Rectal smooth muscle tissue (tissue), 1 donor: ENCODE data around the gene VTI1A.
"Not testable (repeated sequence)": the region's sequence is repeated elsewhere in the genome, so short reads cannot be mapped to it uniquely, and the experiment has no call there.

Experiments
- H3K27ac ChIP-seq: one replicate; pipeline ENCODE4 v1.7.0; 2013; ENCODE audit warnings: low read depth, low read length, inconsistent platforms
- H3K27me3 ChIP-seq: one replicate; pipeline ENCODE4 v1.7.0; 2013; ENCODE audit warnings: low read length; ENCODE audit not compliant: control insufficient read depth, insufficient read depth
- H3K36me3 ChIP-seq: one replicate; pipeline ENCODE4 v1.7.0; 2013; ENCODE audit warnings: low read length; ENCODE audit not compliant: control insufficient read depth, insufficient read depth
- H3K4me1 ChIP-seq: one replicate; pipeline ENCODE4 v1.7.0; 2013; ENCODE audit warnings: low read length; ENCODE audit not compliant: control insufficient read depth, insufficient read depth
- H3K4me3 ChIP-seq: one replicate; pipeline ENCODE4 v1.7.0; 2013; ENCODE audit warnings: low read length
- H3K9ac ChIP-seq: one replicate; pipeline ENCODE4 v1.7.0; 2013; ENCODE audit warnings: low read length

VTI1A gene

DNA sequence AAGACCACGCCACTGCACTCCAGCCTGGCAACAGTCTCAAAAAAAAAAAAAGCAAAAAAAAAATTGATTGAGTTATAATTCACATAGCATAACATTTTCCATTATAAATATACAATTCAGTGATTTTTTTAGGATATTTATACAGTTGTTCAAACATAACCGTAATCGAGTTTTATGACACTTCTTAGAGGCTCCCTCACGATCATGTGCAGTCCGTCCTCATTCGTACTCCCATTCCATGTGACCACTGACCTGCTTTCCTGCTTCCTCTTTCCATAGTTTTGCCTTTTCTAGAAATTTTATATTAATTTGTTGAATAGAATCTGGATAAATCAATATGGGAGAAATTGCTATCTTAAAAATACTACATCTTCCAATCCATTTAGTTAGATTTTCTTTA lies 45.7 kb downstream of the VTI1A start:
- Histone ChIP-seq H3K27me3 (no peaks in the 10 kb centered on the region), H3K4me3 (no peak overlapping the region), H3K9ac (no peak overlapping the region), H3K4me1 (no peaks in the 10 kb centered on the region), H3K27ac (no peak overlapping the region), H3K36me3 (no peaks in the 10 kb centered on the region)

- Histone ChIP-seq H3K27me3 (no peaks in the 10 kb centered on the region), H3K4me1 (no peaks in the 10 kb centered on the region), H3K4me3 (no peak overlapping the region), H3K9ac (no peak overlapping the region), H3K36me3 (no peaks in the 10 kb centered on the region), H3K27ac (no peak overlapping the region)
These were observed 50.4 kb downstream of the VTI1A start for GRCh38 chr10:112497347-112497950.

GRCh38 chr10:112498806-112499205 lies 51.8 kb downstream of the VTI1A start:
- Histone ChIP-seq H3K36me3 (no peaks in the 10 kb centered on the region), H3K9ac (no peak overlapping the region), H3K4me3 (no peak overlapping the region), H3K27me3 (no peaks in the 10 kb centered on the region), H3K4me1 (no peaks in the 10 kb centered on the region), H3K27ac (no peak overlapping the region)

- not testable (repeated sequence) for H3K9ac ChIP-seq, H3K4me3 ChIP-seq, H3K4me1 ChIP-seq, H3K27ac ChIP-seq, H3K27me3 ChIP-seq, H3K36me3 ChIP-seq
These were observed 53.0 kb downstream of the VTI1A start for GRCh38 chr10:112499985-112500384.

- no peak overlapping the region for H3K27ac ChIP-seq
- no peak overlapping the region for H3K9ac ChIP-seq
- no peaks in the 10 kb centered on the region for H3K27me3 ChIP-seq
- H3K36me3 ChIP-seq = no peaks in the 10 kb centered on the region
- no peaks in the 10 kb centered on the region for H3K4me1 ChIP-seq
- no peak overlapping the region for H3K4me3 ChIP-seq
These were observed 55.5 kb downstream of the VTI1A start for GRCh38 chr10:112502536-112502935.

GRCh38 chr10:112503643-112504042 lies 56.6 kb downstream of the VTI1A start:
- Histone ChIP-seq H3K9ac (no peak overlapping the region), H3K36me3 (no peaks in the 10 kb centered on the region), H3K4me1 (no peaks in the 10 kb centered on the region), H3K27ac (no peak overlapping the region), H3K4me3 (no peak overlapping the region), H3K27me3 (no peaks in the 10 kb centered on the region)

DNA sequence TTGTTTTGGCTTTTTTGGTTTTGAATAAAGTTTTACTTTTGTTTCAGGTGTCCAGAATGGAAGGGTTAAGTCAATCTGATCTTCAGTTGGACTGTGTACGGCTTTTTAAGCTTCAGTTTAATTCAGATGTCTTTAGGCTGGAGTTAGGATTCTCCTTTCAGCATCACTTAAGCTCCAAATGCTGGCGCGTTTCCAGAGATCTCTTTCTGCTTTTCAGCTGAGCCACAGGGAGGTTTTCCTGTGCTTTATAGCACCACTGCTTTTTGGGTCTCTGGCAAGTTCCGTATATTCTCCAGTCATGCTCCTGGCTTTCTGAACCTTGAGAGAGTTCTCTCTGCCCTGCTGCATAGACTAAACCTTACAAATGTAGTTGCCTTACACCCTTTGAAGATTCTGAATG lies 60.0 kb downstream of the VTI1A start:
- H3K27ac ChIP-seq = no peak overlapping the region
- no peaks in the 10 kb centered on the region for H3K4me1 ChIP-seq
- H3K27me3 ChIP-seq = no peaks in the 10 kb centered on the region
- H3K36me3 ChIP-seq = no peaks in the 10 kb centered on the region
- no peak overlapping the region for H3K4me3 ChIP-seq
- H3K9ac ChIP-seq = no peak overlapping the region

GRCh38 chr10:112507988-112508387 lies 61.0 kb downstream of the VTI1A start:
- H3K9ac ChIP-seq = no peak overlapping the region
- no peak overlapping the region for H3K4me3 ChIP-seq
- H3K27me3 ChIP-seq = no peaks in the 10 kb centered on the region
- H3K4me1 ChIP-seq = no peaks in the 10 kb centered on the region
- H3K27ac ChIP-seq = no peak overlapping the region
- no peaks in the 10 kb centered on the region for H3K36me3 ChIP-seq

DNA sequence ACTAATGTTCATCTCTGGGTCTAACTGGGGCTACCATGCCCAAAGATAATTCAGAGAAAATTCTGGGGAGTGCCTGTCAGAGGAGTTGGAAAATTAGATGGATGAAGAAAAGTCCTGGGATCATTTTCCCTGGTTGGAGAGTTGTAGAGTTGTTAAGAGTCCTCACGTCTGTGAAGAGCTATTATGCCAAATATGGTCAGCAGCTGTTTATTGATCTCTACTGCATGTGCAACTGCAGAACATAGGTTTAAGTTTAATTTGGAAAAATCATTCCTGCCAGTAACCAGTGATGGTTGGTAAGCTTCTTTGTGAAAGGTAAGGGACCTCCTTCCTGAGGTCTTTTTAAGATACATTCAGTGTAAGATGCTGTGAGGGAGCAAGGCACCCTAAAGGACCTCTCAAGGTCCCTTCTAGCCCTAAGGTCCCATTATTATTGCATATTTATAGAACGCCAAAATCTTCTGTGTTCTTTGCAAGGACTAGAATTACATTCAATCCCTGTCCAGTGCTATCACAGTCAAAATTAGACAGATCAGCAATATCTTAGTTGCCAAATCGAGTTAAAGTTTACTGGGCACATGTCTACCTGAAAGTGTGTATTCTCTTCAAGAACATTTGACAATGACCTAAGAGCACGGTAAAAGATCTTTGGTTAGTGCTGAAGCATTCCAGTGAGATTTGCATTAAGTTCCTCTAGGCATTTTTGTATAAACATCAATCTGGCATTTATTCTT lies 62.7 kb downstream of the VTI1A start:
- no peaks in the 10 kb centered on the region for H3K4me1 ChIP-seq
- H3K4me3 ChIP-seq = no peak overlapping the region
- H3K9ac ChIP-seq = no peak overlapping the region
- no peak overlapping the region for H3K27ac ChIP-seq
- H3K27me3 ChIP-seq = no peaks in the 10 kb centered on the region
- H3K36me3 ChIP-seq = no peaks in the 10 kb centered on the region

- H3K4me1 ChIP-seq = no peaks in the 10 kb centered on the region
- no peak overlapping the region for H3K9ac ChIP-seq
- no peaks in the 10 kb centered on the region for H3K36me3 ChIP-seq
- H3K27ac ChIP-seq = no peak overlapping the region
- no peak overlapping the region for H3K4me3 ChIP-seq
- no peaks in the 10 kb centered on the region for H3K27me3 ChIP-seq
These were observed 63.4 kb downstream of the VTI1A start for GRCh38 chr10:112510384-112510783.

DNA sequence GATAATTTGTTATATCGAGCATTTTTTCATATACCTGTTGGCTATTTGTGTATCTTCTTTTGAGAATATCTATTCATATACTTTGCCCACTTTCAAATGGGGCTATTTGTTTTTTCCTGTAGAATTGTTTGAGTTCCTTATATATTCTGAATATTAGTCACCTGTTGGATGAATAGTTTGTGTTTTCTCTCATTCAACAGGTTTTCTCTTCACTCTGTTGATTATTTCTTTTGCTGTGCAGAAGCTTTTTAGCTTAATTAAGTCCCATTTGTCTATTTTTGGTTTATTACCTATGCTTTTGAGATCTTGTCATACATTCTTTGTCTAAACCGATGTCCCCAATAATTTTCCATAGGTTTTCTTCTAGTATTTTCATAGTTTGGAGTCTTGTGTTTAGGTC lies 65.3 kb downstream of the VTI1A start:
- H3K4me1 ChIP-seq = no peaks in the 10 kb centered on the region
- no peak overlapping the region for H3K4me3 ChIP-seq
- no peaks in the 10 kb centered on the region for H3K27me3 ChIP-seq
- no peak overlapping the region for H3K9ac ChIP-seq
- no peaks in the 10 kb centered on the region for H3K36me3 ChIP-seq
- H3K27ac ChIP-seq = no peak overlapping the region

- Histone ChIP-seq H3K27ac (no peak overlapping the region), H3K27me3 (no peaks in the 10 kb centered on the region), H3K36me3 (no peaks in the 10 kb centered on the region), H3K4me3 (no peak overlapping the region), H3K9ac (no peak overlapping the region), H3K4me1 (no peaks in the 10 kb centered on the region)
These were observed 68.1 kb downstream of the VTI1A start for GRCh38 chr10:112515126-112515525.

GRCh38 chr10:112515852-112516251 lies 68.8 kb downstream of the VTI1A start:
- H3K36me3 ChIP-seq = no peaks in the 10 kb centered on the region

More at GRCh38 chr10:112515852-112516251, 68.8 kb downstream of the VTI1A start:
- Histone ChIP-seq H3K9ac (no peak overlapping the region), H3K4me3 (no peak overlapping the region), H3K4me1 (no peaks in the 10 kb centered on the region), H3K27ac (no peak overlapping the region), H3K27me3 (no peaks in the 10 kb centered on the region)
